ENCODE measurements around the gene PSMD14. TPM values are rescaled to one million over a fixed set of nuclear protein-coding genes. Genes with fewer than 3 reads are reported as not detected.

The PSMD14 gene
- total and polyA plus RNA-seq, 2 of the 8 experiments (the other 6 are each of a cell fraction or from before 2014, with no cell fraction given): 53.9 to 88.7 TPM

DNA sequence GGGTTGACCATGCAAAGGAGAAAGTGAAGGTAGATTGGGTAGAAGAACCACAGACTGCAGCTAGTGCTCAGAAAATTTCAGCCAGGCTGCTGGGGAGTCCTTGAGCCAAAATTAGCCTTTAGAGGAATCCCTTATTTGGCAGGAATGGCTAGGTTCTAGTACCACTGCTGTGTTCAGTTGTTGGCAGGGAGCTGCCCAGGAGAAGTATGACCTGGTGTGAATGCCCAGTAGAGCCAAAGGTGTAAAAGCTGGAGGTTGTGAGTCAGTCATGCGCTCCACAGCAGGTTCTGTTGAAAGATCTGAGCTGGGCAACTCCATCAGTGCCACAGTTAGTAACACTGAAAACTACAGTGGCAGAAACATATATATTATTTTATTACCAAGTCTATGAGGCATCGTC, 71.5 kb downstream of the PSMD14 start:
- Histone ChIP-seq H4K8ac (ENCODE audit: extremely low read depth, insufficient read depth, low read length) (no peak overlapping the region), H3K18ac (ENCODE audit: extremely low read depth, low read length) (no peak overlapping the region), H4K5ac (ENCODE audit: insufficient read length, low read depth, low read length) (no peak overlapping the region), H3K79me1 (ENCODE audit: low read depth, low read length) (no peaks in the 10 kb centered on the region), H2AK5ac (ENCODE audit: low read depth, low read length) (no peak overlapping the region), H3K27ac (ENCODE audit: low read depth, low read length) (no peak overlapping the region), H3K4me2 (ENCODE audit: insufficient read depth in 1 of 2, low read depth in 2 of 2, low read length in 2 of 2) (no peak overlapping the region), H2BK15ac (ENCODE audit: low read length) (no peak overlapping the region), H2BK120ac (replicated peaks; ENCODE audit: low read depth, low read length) (no peak overlapping the region), H2BK5ac (ENCODE audit: low read depth, low read length) (no peak overlapping the region), H3K9me3 (ENCODE audit: insufficient read depth in 2 of 2, low read depth in 1 of 2, low read length in 1 of 2) (no peaks in the 10 kb centered on the region), H4K20me1 (replicated peaks in 1 of 2; ENCODE audit: control insufficient read depth in 1 of 2, insufficient read depth in 2 of 2, low read length in 2 of 2) (no peaks in the 10 kb centered on the region), H3K4me3 (ENCODE audit: extremely low read depth in 1 of 4, insufficient read depth in 2 of 4, low read depth in 3 of 4, low read length in 4 of 4) (no peak overlapping the region), H3K4ac (replicated peaks; ENCODE audit: insufficient read length, low read depth, low read length) (no peak overlapping the region), H3K23ac (ENCODE audit: insufficient read length) (no peak overlapping the region), H2AFZ (ENCODE audit: low read length) (no peak overlapping the region), H4K91ac (replicated peaks; ENCODE audit: insufficient read length, low read length) (no peak overlapping the region), H3K23me2 (ENCODE audit: low read depth, low read length) (no peaks in the 10 kb centered on the region), H3K14ac (ENCODE audit: insufficient read length) (no peak overlapping the region), H2BK20ac (ENCODE audit: low read length) (no peak overlapping the region), H3K36me3 (ENCODE audit: control insufficient read depth in 2 of 4, insufficient read depth in 4 of 4, low read length in 3 of 4) (no peaks in the 10 kb centered on the region), H3K56ac (replicated peaks; ENCODE audit: insufficient read length, low read depth, low read length) (no peak overlapping the region), H3K4me1 (replicated peaks in 1 of 4; ENCODE audit: control insufficient read depth in 3 of 4, insufficient read depth in 4 of 4, low read length in 3 of 4) (peaks cover 0 to 2% (median 0%) of the 10 kb centered on the region in 4 experiments; a peak in 1 of 7 replicates), H3K79me2 (ENCODE audit: control insufficient read depth in 1 of 2, insufficient read depth in 2 of 2, low read length in 2 of 2) (no peaks in the 10 kb centered on the region), H3K27me3 (replicated peaks in 1 of 4; ENCODE audit: control insufficient read depth in 3 of 4, extremely low read depth in 1 of 4, insufficient read depth in 3 of 4, low read length in 3 of 4) (no peaks in the 10 kb centered on the region), H2BK12ac (ENCODE audit: low read depth, low read length) (no peak overlapping the region), H3K9ac (replicated peaks in 1 of 4; ENCODE audit: extremely low read depth in 1 of 4, low read depth in 3 of 4, low read length in 3 of 4) (no peak overlapping the region)
- FAIRE-seq (no peak), DNase-seq (ENCODE audit: low read depth in 1 of 2, low spot score in 2 of 2) (no peak)
- CTCF ChIA-PET (ENCODE audit: partially characterized antibody): interaction anchor here (0.5 to 0.9 kb wide), 2 partner anchors 14 to 36 kb away, joined by 3 to 4 read pairs; no protein-coding TSS in a partner anchor
- POLR2A ChIA-PET (ENCODE audit: partially characterized antibody): interaction anchor here (0.9 to 1.4 kb wide), 3 partner anchors 10 to 72 kb away, joined by 3 to 4 read pairs (median 3); partner anchors contain the start of gene PSMD14
- TF ChIP-seq SUZ12 (IDR thresholded peaks at IDR 0.05; ENCODE audit: low read length): no peak
- 88% methylated on average over 2 of the region's 2 CpGs; no CpG with 5 or more reads in 1 of the 2 experiments for WGBS, 2 experiments (ENCODE audit: extremely low coverage in 1 of 2, insufficient coverage in 1 of 2, insufficient read length in 1 of 2, insufficient replicate concordance in 2 of 2, low coverage in 1 of 2, low lambda C conversion rate in 2 of 2, missing lambda C conversion rate in 1 of 2)

Measured in H1 (cell line).